B cell (primary cell): ENCODE data around the gene NHSL1. TPM values are rescaled to one million over a fixed set of nuclear protein-coding genes. Genes with fewer than 3 reads are reported as not detected.

ENCODE experiments used
- ATAC-seq: fragments of 200-7000 bp; cut with Tn5 transposase; one replicate; pipeline ENCODE4 v1.10.0; 2021; ENCODE audit warnings: low read depth, mild to moderate bottlenecking, moderate number of reproducible peaks, moderate library complexity
- CTCF ChIA-PET: fragments of 350-600 bp; sonication (Branson Sonifier 250); formaldehyde crosslinking; loops from one replicate; lab custom pipeline; 2021; ENCODE audit warnings: antibody characterized with exemption, inconsistent platforms; lab: Charles Lee
- POLR2A ChIA-PET: fragments of 350-600 bp; sonication (Branson Sonifier 250); formaldehyde crosslinking; loops from one replicate; lab custom pipeline; 2021; ENCODE audit warnings: antibody characterized with exemption; lab: Charles Lee
- DNase-seq: peaks from one replicate; pipeline ENCODE4 v3.0.0; 2013
- H2AFZ ChIP-seq: 2 replicates; pipeline ENCODE4 v1.6.1; 2012; ENCODE audit warnings: mild to moderate bottlenecking, low read depth, low read length; ENCODE audit not compliant: insufficient read depth, poor library complexity, severe bottlenecking
- H3K27ac ChIP-seq, 2 donors: 1 replicate in 1 of 2; 2 replicates in 1 of 2; pipeline ENCODE4 v1.5.1; 2012 to 2013; ENCODE audit warnings: low read length in 2 of 2, mild to moderate bottlenecking in 2 of 2, moderate library complexity in 1 of 2
- H3K27me3 ChIP-seq, 4 experiments: fragments of 200-600 bp in 1 of 4; sonication (generic) in 1 of 4; replicated peaks in 1 of 4; 1 replicate in 2 of 4; 2 replicates in 2 of 4; pipeline versions ENCODE4 v1.6.1 to v1.7.0; 2013 to 2016; ENCODE audit warnings: low read length in 3 of 4, mild to moderate bottlenecking in 2 of 4, mixed read lengths in 1 of 4, moderate library complexity in 1 of 4; ENCODE audit not compliant: insufficient read depth in 4 of 4, control insufficient read depth in 3 of 4; ENCODE audit errors: control extremely low read depth in 1 of 4
- H3K36me3 ChIP-seq, 2 experiments: replicated peaks in 1 of 2; 1 replicate in 1 of 2; 2 replicates in 1 of 2; pipeline versions ENCODE4 v1.6.1 to v1.7.1; 2013; ENCODE audit warnings: low read length in 1 of 2; ENCODE audit not compliant: insufficient read depth in 2 of 2, control insufficient read depth in 1 of 2; ENCODE audit errors: control extremely low read depth in 1 of 2, extremely low read depth in 1 of 2
- H3K4me1 ChIP-seq, 2 donors: fragments of 200-600 bp in 1 of 2; sonication (generic) in 1 of 2; 1 replicate in 1 of 2; 2 replicates in 1 of 2; pipeline versions ENCODE4 v1.5.1 to v1.6.1; 2013 to 2017; ENCODE audit warnings: low read length in 2 of 2; ENCODE audit not compliant: control insufficient read depth in 2 of 2, insufficient read depth in 2 of 2
- H3K4me2 ChIP-seq: replicated peaks from 2 replicates; pipeline ENCODE3; 2012; ENCODE audit warnings: mild to moderate bottlenecking, low read depth, low read length; ENCODE audit not compliant: poor library complexity, severe bottlenecking
- H3K4me3 ChIP-seq, 5 experiments: fragments of 200-600 bp in 1 of 5; sonication (generic) in 1 of 5; 1 replicate in 3 of 5; 2 replicates in 2 of 5; pipeline versions ENCODE4 v1.5.1 to v1.7.0; 2011 to 2016; ENCODE audit warnings: low read length in 4 of 5, mild to moderate bottlenecking in 4 of 5, low read depth in 2 of 5, control low read depth in 1 of 5, moderate library complexity in 1 of 5; ENCODE audit not compliant: insufficient read depth in 1 of 5; ENCODE audit errors: control extremely low read depth in 1 of 5, extremely low read depth in 1 of 5
- H3K79me2 ChIP-seq: fragments of 200-600 bp; sonication (generic); one replicate; pipeline ENCODE4 v1.6.0; 2016; ENCODE audit warnings: low read length; ENCODE audit not compliant: control insufficient read depth, insufficient read depth
- H3K9ac ChIP-seq: fragments of 200-600 bp; sonication (generic); 2 replicates; pipeline ENCODE4 v1.6.1; 2017; ENCODE audit warnings: mild to moderate bottlenecking, low read length, moderate library complexity
- H3K9me3 ChIP-seq, 3 donors: one replicate each; pipeline versions ENCODE4 v1.6.1 to v1.7.1; 2013; ENCODE audit warnings: low read length in 2 of 3; ENCODE audit not compliant: control insufficient read depth in 2 of 3, insufficient read depth in 1 of 3; ENCODE audit errors: control extremely low read depth in 1 of 3
- H4K20me1 ChIP-seq: 2 replicates; pipeline ENCODE4 v1.6.0; 2012; ENCODE audit warnings: mild to moderate bottlenecking, low read length; ENCODE audit not compliant: insufficient read depth, control insufficient read depth, poor library complexity, severe bottlenecking
- H3K27ac Mint-ChIP-seq: one replicate; pipeline ENCODE4 v1.8.0; 2021; ENCODE audit warnings: mixed read lengths
- H3K27me3 Mint-ChIP-seq: one replicate; pipeline ENCODE4 v1.8.0; 2021; ENCODE audit warnings: mixed read lengths
- H3K4me1 Mint-ChIP-seq: one replicate; pipeline ENCODE4 v1.8.0; 2021; ENCODE audit warnings: mixed read lengths
- H3K4me3 Mint-ChIP-seq: one replicate; pipeline ENCODE4 v1.8.0; 2021; ENCODE audit warnings: mixed read lengths
- H3K9me3 Mint-ChIP-seq: one replicate; pipeline ENCODE4 v1.8.0; 2022; ENCODE audit warnings: mixed read lengths; ENCODE audit not compliant: insufficient read depth
- EZH2 ChIP-seq: IDR thresholded peaks from 2 replicates; pipeline ENCODE4 v1.6.1; 2012; ENCODE audit warnings: borderline replicate concordance, low read depth, mild to moderate bottlenecking, moderate library complexity, low read length; ENCODE audit not compliant: insufficient read depth, poor library complexity, severe bottlenecking
- WGBS: methylation state at CpG from one replicate; pipeline ENCODE4 v1.1.5; 2013; ENCODE audit warnings: missing lambda C conversion rate; ENCODE audit not compliant: insufficient coverage; 5-methylcytosine and 5-hydroxymethylcytosine counted together
- intact Hi-C: fragments of 100-400 bp; cut with micrococcal nuclease; formaldehyde crosslinking; loops from one replicate; pipeline ENCODE4 v1.10.0; 2022
- polyA plus RNA-seq: library from polyadenylated mRNA; depleted of rRNA; stranded (reverse); fragments of >200 nt; gene quantifications from 2 replicates; pipeline ENCODE4 v1.2.3, GENCODE V29; 2012
- total RNA-seq, 2 donors: library from RNA; stranded (reverse); fragments of 120-200 nt in 1 of 2; gene quantifications; 1 replicate in 1 of 2; 2 replicates in 1 of 2; pipeline versions ENCODE4 v1.2.3 to v1.2.4, GENCODE V29; 2013 to 2022
- TF ChIP-seq, protein P1 (sequence below): fragments of 200-600 bp; IDR thresholded peaks from one replicate; pipeline ENCODE4 v1.8.0; 2022; ENCODE audit warnings: antibody characterized with exemption, mild to moderate bottlenecking

The NHSL1 gene
- total and polyA plus RNA-seq, 2 donors (not counting 1 experiment from before 2014, with no cell fraction given), result 0.04 to 0.10 TPM

DNA sequence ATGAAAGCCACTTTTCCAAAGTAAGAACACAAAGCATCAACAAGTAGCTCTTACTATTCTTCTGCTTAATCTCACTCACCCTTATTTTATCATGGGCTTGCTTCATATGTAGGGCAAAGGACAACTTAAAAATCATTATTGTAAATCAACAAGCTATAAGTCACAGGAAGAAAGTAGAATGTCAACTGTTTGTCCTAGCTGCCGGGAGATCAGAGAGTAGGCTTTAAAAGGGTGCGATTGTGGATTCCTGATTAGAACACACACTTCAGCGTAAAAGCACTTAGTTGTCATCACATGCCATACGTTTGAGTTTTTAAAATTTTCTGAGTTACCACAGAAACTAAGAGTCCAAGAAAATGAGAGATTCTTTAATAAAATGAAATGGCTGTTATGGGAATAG, 44.4 kb upstream of the NHSL1 start:
- Mint-ChIP-seq H3K27ac (no peak overlapping the region), H3K4me1 (no peaks in the 10 kb centered on the region), H3K27me3 (peaks cover 23% of the 10 kb centered on the region), H3K9me3 (no peaks in the 10 kb centered on the region), H3K4me3 (no peak overlapping the region)
- Histone ChIP-seq H3K27ac (no peak overlapping the region), H3K9me3 (no peaks in the 10 kb centered on the region), H2AFZ (no peak overlapping the region), H3K4me1 (no peaks in the 10 kb centered on the region), H3K36me3 (no peaks in the 10 kb centered on the region), H3K79me2 (no peaks in the 10 kb centered on the region), H3K4me3 (no peak overlapping the region), H3K4me2 (no peak overlapping the region), H3K27me3 (peaks cover 0 to 3% (median 0%) of the 10 kb centered on the region in 4 experiments), H3K9ac (no peak overlapping the region), H4K20me1 (no peaks in the 10 kb centered on the region)
- ChIA-PET POLR2A (no interaction called here), CTCF (interaction anchor here (1.5 kb wide), 1 partner anchor 26 kb away, joined by 6 read pairs; no protein-coding TSS in a partner anchor)
- TF ChIP-seq, protein P1, sequence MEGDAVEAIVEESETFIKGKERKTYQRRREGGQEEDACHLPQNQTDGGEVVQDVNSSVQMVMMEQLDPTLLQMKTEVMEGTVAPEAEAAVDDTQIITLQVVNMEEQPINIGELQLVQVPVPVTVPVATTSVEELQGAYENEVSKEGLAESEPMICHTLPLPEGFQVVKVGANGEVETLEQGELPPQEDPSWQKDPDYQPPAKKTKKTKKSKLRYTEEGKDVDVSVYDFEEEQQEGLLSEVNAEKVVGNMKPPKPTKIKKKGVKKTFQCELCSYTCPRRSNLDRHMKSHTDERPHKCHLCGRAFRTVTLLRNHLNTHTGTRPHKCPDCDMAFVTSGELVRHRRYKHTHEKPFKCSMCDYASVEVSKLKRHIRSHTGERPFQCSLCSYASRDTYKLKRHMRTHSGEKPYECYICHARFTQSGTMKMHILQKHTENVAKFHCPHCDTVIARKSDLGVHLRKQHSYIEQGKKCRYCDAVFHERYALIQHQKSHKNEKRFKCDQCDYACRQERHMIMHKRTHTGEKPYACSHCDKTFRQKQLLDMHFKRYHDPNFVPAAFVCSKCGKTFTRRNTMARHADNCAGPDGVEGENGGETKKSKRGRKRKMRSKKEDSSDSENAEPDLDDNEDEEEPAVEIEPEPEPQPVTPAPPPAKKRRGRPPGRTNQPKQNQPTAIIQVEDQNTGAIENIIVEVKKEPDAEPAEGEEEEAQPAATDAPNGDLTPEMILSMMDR, result no peak
- TF ChIP-seq EZH2, result no peak
- ATAC-seq, result no peak
- DNase-seq, result no peak
- intact Hi-C loops, result no loop called here
- WGBS, result no CpG with 5 or more reads among the region's 4 CpGs

DNA sequence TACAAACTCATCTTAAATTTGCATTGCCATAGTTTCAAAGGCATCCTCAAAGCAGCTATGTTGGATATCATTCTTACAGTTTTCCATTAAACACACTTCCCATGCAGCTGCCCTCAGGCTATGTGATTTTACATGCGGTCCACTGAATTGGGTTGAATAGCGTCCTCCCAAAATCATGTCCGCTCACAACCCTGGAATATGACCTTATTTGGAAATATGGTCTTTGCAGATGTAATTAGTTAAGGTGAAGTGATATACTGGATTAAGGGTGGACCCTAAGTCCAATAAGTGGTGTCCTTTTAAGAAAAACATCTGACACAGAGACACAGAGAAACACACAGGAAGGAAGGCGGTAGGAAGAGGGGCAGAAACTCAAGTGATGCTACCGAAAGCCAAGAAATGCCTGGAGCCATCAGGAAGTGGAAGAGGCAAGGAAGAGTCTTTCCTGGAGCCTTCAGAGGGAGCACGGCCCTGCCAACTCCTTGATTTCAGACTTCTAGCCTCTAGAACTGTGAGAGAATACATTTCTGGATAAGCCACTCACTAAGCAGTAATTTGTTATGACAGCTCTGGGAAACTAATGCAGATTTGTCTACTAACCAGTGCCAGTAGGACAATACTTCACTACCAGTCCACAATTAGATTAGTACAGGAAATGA, 42.7 kb upstream of the NHSL1 start:
- Mint-ChIP-seq H3K27me3 (peaks cover 23% of the 10 kb centered on the region), H3K4me3 (no peak overlapping the region), H3K27ac (no peak overlapping the region), H3K4me1 (no peaks in the 10 kb centered on the region), H3K9me3 (no peaks in the 10 kb centered on the region)
- H3K27me3 ChIP-seq, result peaks cover 0 to 3% (median 0%) of the 10 kb centered on the region in 4 experiments
- CTCF ChIA-PET, result no interaction called here
- WGBS, result 100% methylated on average over 3 of the region's 6 CpGs
- no peak overlapping the region for H3K4me2 ChIP-seq
- H3K9me3 ChIP-seq, result no peaks in the 10 kb centered on the region
- H4K20me1 ChIP-seq, result no peaks in the 10 kb centered on the region
- no peak overlapping the region for H3K27ac ChIP-seq
- DNase-seq (no peak), ATAC-seq (no peak)
- intact Hi-C loops, result no loop called here
- no peak overlapping the region for H3K9ac ChIP-seq
- POLR2A ChIA-PET, result no interaction called here
- H3K79me2 ChIP-seq, result no peaks in the 10 kb centered on the region
- no peak overlapping the region for H2AFZ ChIP-seq
- H3K4me1 ChIP-seq, result no peaks in the 10 kb centered on the region
- no peak overlapping the region for H3K4me3 ChIP-seq
- no peaks in the 10 kb centered on the region for H3K36me3 ChIP-seq
- TF ChIP-seq, protein P1, result no peak
- TF ChIP-seq EZH2, result no peak
